Activated CD8-positive, alpha-beta T cell treated with anti-CD3 and anti-CD28 coated beads, Interleukin-2, amount 10 ng/mL, durations not matched to agents 7 days and 5 days (primary cell): ENCODE measurements around the gene ZBTB24. TPM values are rescaled to one million over a fixed set of nuclear protein-coding genes. Genes with fewer than 3 reads are reported as not detected.

Experiments
- ATAC-seq: fragments of 150-1000 bp; cut with Tn5 transposase; one replicate; pipeline ENCODE4 v1.10.0; 2021; ENCODE audit warnings: moderate library complexity
- CTCF ChIA-PET: fragments of 350-600 bp; sonication (Branson Sonifier 250); formaldehyde crosslinking; loops from one replicate; lab custom pipeline; 2021; ENCODE audit warnings: antibody characterized with exemption; lab: Charles Lee
- POLR2A ChIA-PET: fragments of 350-600 bp; sonication (Branson Sonifier 250); formaldehyde crosslinking; loops from one replicate; lab custom pipeline; 2021; ENCODE audit warnings: antibody characterized with exemption; lab: Charles Lee
- DNase-seq: peaks from one replicate; pipeline ENCODE4 v3.0.0-alpha.2; 2020
- H3K27ac Mint-ChIP-seq: one replicate; pipeline ENCODE4 v1.8.0; 2021; ENCODE audit warnings: mild to moderate bottlenecking, mixed read lengths
- H3K27me3 Mint-ChIP-seq: one replicate; pipeline ENCODE4 v1.8.0; 2021; ENCODE audit warnings: low read depth, mixed read lengths
- H3K36me3 Mint-ChIP-seq: one replicate; pipeline ENCODE4 v1.8.0; 2021; ENCODE audit warnings: low read depth, mixed read lengths
- H3K4me1 Mint-ChIP-seq: one replicate; pipeline ENCODE4 v1.8.0; 2021; ENCODE audit warnings: low read depth, mixed read lengths
- H3K4me3 Mint-ChIP-seq: one replicate; pipeline ENCODE4 v1.8.0; 2021; ENCODE audit warnings: mild to moderate bottlenecking, mixed read lengths
- H3K9me3 Mint-ChIP-seq: one replicate; pipeline ENCODE4 v1.8.0; 2022; ENCODE audit warnings: mixed read lengths; ENCODE audit not compliant: insufficient read depth
- total RNA-seq, 2 experiments: library from RNA; stranded (reverse); gene quantifications; one replicate each; pipeline ENCODE4 v1.2.3, GENCODE V29; 2021

The ZBTB24 gene
- total RNA-seq, 2 experiments from 2014 or later, result 16.0 to 16.3 TPM

GRCh38 chr6:109449795-109450673 lies 33.0 kb downstream of the ZBTB24 start:
- Mint-ChIP-seq H3K27ac (peak overlapping the region; percentile 85), H3K4me3 (peak overlapping the region; percentile 70), H3K36me3 (peaks cover 53% of the 10 kb centered on the region), H3K4me1 (peaks cover 70% of the 10 kb centered on the region), H3K9me3 (no peaks in the 10 kb centered on the region), H3K27me3 (no peaks in the 10 kb centered on the region)
- DNase-seq, result peak; percentile 70
- ChIA-PET CTCF (interaction anchor here (1.5 to 2.6 kb wide), 2 partner anchors 9 to 262 kb away, joined by 4 to 12 read pairs; partner anchors contain the start of genes PPIL6 and SMPD2), POLR2A (interaction anchor here (0.6 to 1.9 kb wide), 7 partner anchors 9 to 590 kb away, joined by 3 to 14 read pairs (median 4); partner anchors contain the start of genes CD164, PPIL6, SMPD2 and ZBTB24)
- ATAC-seq, result peak; percentile 47

- POLR2A ChIA-PET, result interaction anchor here (0.6 to 1.9 kb wide), 5 partner anchors 8 to 590 kb away, joined by 3 to 14 read pairs (median 5); partner anchors contain the start of genes CD164, PPIL6, SMPD2 and ZBTB24
- DNase-seq, result no peak
- peak overlapping the region; percentile 85 for H3K27ac Mint-ChIP-seq
- H3K27me3 Mint-ChIP-seq, result no peaks in the 10 kb centered on the region
- peaks cover 65% of the 10 kb centered on the region for H3K4me1 Mint-ChIP-seq
- CTCF ChIA-PET, result interaction anchor here (1.5 to 2.6 kb wide), 2 partner anchors 8 to 261 kb away, joined by 4 to 12 read pairs; partner anchors contain the start of genes PPIL6 and SMPD2
- no peaks in the 10 kb centered on the region for H3K9me3 Mint-ChIP-seq
- H3K36me3 Mint-ChIP-seq, result peaks cover 54% of the 10 kb centered on the region
- peak; percentile 5 for ATAC-seq
- H3K4me3 Mint-ChIP-seq, result peak overlapping the region; percentile 70
These were observed 33.8 kb downstream of the ZBTB24 start for GRCh38 chr6:109449064-109449794.

- ChIA-PET POLR2A (interaction anchor here (1.2 kb wide), 1 partner anchor 8 kb away, joined by 3 read pairs; the partner anchor contains the start of genes PPIL6 and SMPD2), CTCF (no interaction called here)
- Mint-ChIP-seq H3K36me3 (peaks cover 53% of the 10 kb centered on the region), H3K27me3 (no peaks in the 10 kb centered on the region), H3K27ac (peak overlapping the region; percentile 70), H3K4me1 (peaks cover 59% of the 10 kb centered on the region), H3K9me3 (no peaks in the 10 kb centered on the region), H3K4me3 (no peak overlapping the region)
- DNase-seq (peak; percentile 15), ATAC-seq (no peak)
These were observed 34.4 kb downstream of the ZBTB24 start for GRCh38 chr6:109448615-109449014.

- Mint-ChIP-seq H3K27me3 (no peaks in the 10 kb centered on the region), H3K4me1 (peaks cover 59% of the 10 kb centered on the region), H3K36me3 (peaks cover 57% of the 10 kb centered on the region), H3K9me3 (no peaks in the 10 kb centered on the region), H3K4me3 (no peak overlapping the region), H3K27ac (peak overlapping the region; percentile 70)
- POLR2A ChIA-PET, result interaction anchor here (1.2 kb wide), 1 partner anchor 7 kb away, joined by 3 read pairs; the partner anchor contains the start of genes PPIL6 and SMPD2
- DNase-seq, result peak; percentile 21
- ATAC-seq, result no peak
- CTCF ChIA-PET, result no interaction called here
These were observed 35.0 kb downstream of the ZBTB24 start for GRCh38 chr6:109447878-109448555.

- POLR2A ChIA-PET, result no interaction called here
- DNase-seq (no peak), ATAC-seq (no peak)
- H3K36me3 Mint-ChIP-seq, result peaks cover 58% of the 10 kb centered on the region
- H3K4me1 Mint-ChIP-seq, result peaks cover 59% of the 10 kb centered on the region
- H3K9me3 Mint-ChIP-seq, result no peaks in the 10 kb centered on the region
- no peaks in the 10 kb centered on the region for H3K27me3 Mint-ChIP-seq
- H3K27ac Mint-ChIP-seq, result no peak overlapping the region
- H3K4me3 Mint-ChIP-seq, result no peak overlapping the region
- CTCF ChIA-PET, result no interaction called here
These were observed 35.9 kb downstream of the ZBTB24 start for GRCh38 chr6:109447087-109447486.

- ChIA-PET POLR2A (interaction anchor here (0.6 to 2.2 kb wide), 2 partner anchors 64 to 172 kb away, joined by 4 to 11 read pairs; partner anchors contain the start of gene CD164), CTCF (no interaction called here)
- H3K4me1 Mint-ChIP-seq, result peaks cover 59% of the 10 kb centered on the region
- peak overlapping the region; percentile 18 for H3K27ac Mint-ChIP-seq
- DNase-seq (peak; percentile 17), ATAC-seq (no peak)
- no peaks in the 10 kb centered on the region for H3K27me3 Mint-ChIP-seq
- H3K36me3 Mint-ChIP-seq, result peaks cover 54% of the 10 kb centered on the region
- no peaks in the 10 kb centered on the region for H3K9me3 Mint-ChIP-seq
- no peak overlapping the region for H3K4me3 Mint-ChIP-seq
These were observed 36.5 kb downstream of the ZBTB24 start for GRCh38 chr6:109446541-109446940.

GRCh38 chr6:109446072-109446471 lies 36.9 kb downstream of the ZBTB24 start:
- H3K27me3 Mint-ChIP-seq, result no peaks in the 10 kb centered on the region
- CTCF ChIA-PET, result no interaction called here
- DNase-seq (peak; percentile 18), ATAC-seq (no peak)
- no peaks in the 10 kb centered on the region for H3K9me3 Mint-ChIP-seq
- H3K4me1 Mint-ChIP-seq, result peaks cover 63% of the 10 kb centered on the region
- H3K27ac Mint-ChIP-seq, result peak overlapping the region; percentile 18
- no peak overlapping the region for H3K4me3 Mint-ChIP-seq
- POLR2A ChIA-PET, result interaction anchor here (0.6 to 2.2 kb wide), 2 partner anchors 64 to 173 kb away, joined by 4 to 11 read pairs; partner anchors contain the start of gene CD164
- H3K36me3 Mint-ChIP-seq, result peaks cover 53% of the 10 kb centered on the region

- H3K27me3 Mint-ChIP-seq, result no peaks in the 10 kb centered on the region
- no peaks in the 10 kb centered on the region for H3K9me3 Mint-ChIP-seq
- peak overlapping the region; percentile 46 for H3K27ac Mint-ChIP-seq
- CTCF ChIA-PET, result interaction anchor here (1.5 to 2.3 kb wide), 2 partner anchors 63 to 258 kb away, joined by 4 to 7 read pairs; partner anchors contain the start of gene CD164
- DNase-seq (no peak), ATAC-seq (no peak)
- no peak overlapping the region for H3K4me3 Mint-ChIP-seq
- peaks cover 49% of the 10 kb centered on the region for H3K36me3 Mint-ChIP-seq
- peaks cover 58% of the 10 kb centered on the region for H3K4me1 Mint-ChIP-seq
- POLR2A ChIA-PET, result interaction anchor here (0.5 to 5.7 kb wide), 4 partner anchors 9 to 68 kb away, joined by 3 to 72 read pairs (median 8); partner anchors contain the start of genes CD164 and MICAL1
These were observed 37.6 kb downstream of the ZBTB24 start for GRCh38 chr6:109445382-109445781.

GRCh38 chr6:109443425-109443950 lies 39.5 kb downstream of the ZBTB24 start:
- ATAC-seq, result no peak
- H3K36me3 Mint-ChIP-seq, result peaks cover 40% of the 10 kb centered on the region
- POLR2A ChIA-PET, result interaction anchor here (0.8 to 5.7 kb wide), 6 partner anchors 11 to 72 kb away, joined by 3 to 72 read pairs (median 8); partner anchors contain the start of genes CD164, MICAL1 and ZBTB24

GRCh38 chr6:109442393-109442924 lies 40.6 kb downstream of the ZBTB24 start:
- peaks cover 35% of the 10 kb centered on the region for H3K36me3 Mint-ChIP-seq
- no peak overlapping the region for H3K27ac Mint-ChIP-seq
- DNase-seq (no peak), ATAC-seq (no peak)
- peak overlapping the region; percentile 90 for H3K4me3 Mint-ChIP-seq
- no peaks in the 10 kb centered on the region for H3K9me3 Mint-ChIP-seq
- ChIA-PET POLR2A (interaction anchor here (0.8 to 5.7 kb wide), 9 partner anchors 8 to 207 kb away, joined by 3 to 72 read pairs (median 6); partner anchors contain the start of genes CD164, MICAL1 and ZBTB24), CTCF (interaction anchor here (0.8 to 2.9 kb wide), 9 partner anchors 11 to 263 kb away, joined by 3 to 24 read pairs (median 9); partner anchors contain the start of genes CD164 and MICAL1)
- peaks cover 32% of the 10 kb centered on the region for H3K4me1 Mint-ChIP-seq
- no peaks in the 10 kb centered on the region for H3K27me3 Mint-ChIP-seq

More at GRCh38 chr6:109443425-109443950, 39.5 kb downstream of the ZBTB24 start:
- no peak overlapping the region for H3K27ac Mint-ChIP-seq
- DNase-seq, result peak; percentile 18
- CTCF ChIA-PET, result interaction anchor here (0.8 to 2.3 kb wide), 3 partner anchors 11 to 256 kb away, joined by 3 to 10 read pairs (median 7); partner anchors contain the start of gene CD164
- no peaks in the 10 kb centered on the region for H3K27me3 Mint-ChIP-seq
- H3K4me1 Mint-ChIP-seq, result peaks cover 41% of the 10 kb centered on the region
- H3K9me3 Mint-ChIP-seq, result no peaks in the 10 kb centered on the region
- no peak overlapping the region for H3K4me3 Mint-ChIP-seq
